ENCODE results near the gene BLCAP. TPM values are rescaled to one million over a fixed set of nuclear protein-coding genes. Genes with fewer than 3 reads are reported as not detected.

Gene BLCAP
- total RNA-seq, 8 experiments from 2014 or later, result 43.1 to 144 (median 89.7) TPM

GRCh38 chr20:37526238-37526838 is 1.3 kb downstream of the BLCAP start:
- 0 to 9% (median 0%) methylated on average over 2 to 6 of the region's 10 CpGs; no CpG with 5 or more reads in 3 of the 10 experiments for WGBS, 10 experiments
- Histone ChIP-seq H3K4me3 (peak overlapping the region; percentile 52 to 93 (median 79)), H3K4me1 (replicated peaks in 1 of 2) (peaks cover 20 to 35% of the 10 kb centered on the region in 2 donors), H3K27ac (peak overlapping the region in 1 of 2 donors; percentile 99)
- ATAC-seq (replicated peaks in 6 of 8), result peak in 4 of 8 experiments; percentile 4 to 30 (median 6)
- in situ Hi-C loops (cut with MboI; ENCODE audit: low pct_unique_long_range_greater_than_20kb in 2 of 9, low sequenced_read_pairs in 9 of 9, unreplicated experiment in 9 of 9), result loop anchor here in 5 of 9 experiments (10.0 to 25.0 kb wide), 5 partner anchors 132 to 332 kb away; partner anchors contain the start of gene GHRH (in 3 of the 5)

DNA sequence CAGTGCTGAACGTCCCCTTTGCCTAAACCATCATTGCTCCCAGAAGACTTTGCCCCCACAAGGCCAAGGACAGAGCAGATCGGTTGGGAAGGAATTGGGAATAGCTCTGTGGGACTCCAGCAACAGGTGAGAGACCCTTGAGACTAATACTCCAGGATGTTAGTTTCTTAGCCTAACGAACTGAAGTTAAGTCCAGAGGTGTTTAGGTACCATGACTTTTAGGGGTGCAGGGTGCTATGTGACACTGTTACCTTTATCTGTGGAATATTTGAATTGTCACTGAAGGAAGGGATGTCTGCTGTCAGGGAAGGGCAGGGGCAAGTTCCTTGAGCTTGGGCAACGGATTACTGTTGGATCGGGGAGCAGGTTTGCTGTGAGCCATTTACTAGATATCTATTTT is 1.9 kb downstream of the BLCAP start:
- Histone ChIP-seq H3K4me1 (replicated peaks in 1 of 2) (peaks cover 21 to 35% of the 10 kb centered on the region in 2 donors), H3K4me3 (peak overlapping the region; percentile 52 to 93 (median 79)), H3K27ac (no peak overlapping the region)
- WGBS, 10 experiments, result 14 to 80% (median 40%) methylated on average over 1 to 5 of the region's 5 CpGs; no CpG with 5 or more reads in 2 of the 10 experiments
- in situ Hi-C loops (cut with MboI; ENCODE audit: low pct_unique_long_range_greater_than_20kb in 2 of 9, low sequenced_read_pairs in 9 of 9, unreplicated experiment in 9 of 9), result loop anchor here in 5 of 9 experiments (10.0 to 25.0 kb wide), 5 partner anchors 131 to 331 kb away; partner anchors contain the start of gene GHRH (in 3 of the 5)
- no peak for ATAC-seq (replicated peaks in 6 of 8)

- 0 to 72% (median 20%) methylated on average over 1 to 4 of the region's 6 CpGs; no CpG with 5 or more reads in 5 of the 10 experiments for WGBS, 10 experiments
- Histone ChIP-seq H3K4me3 (no peak overlapping the region), H3K27ac (no peak overlapping the region), H3K4me1 (replicated peaks in 1 of 2) (peaks cover 26 to 42% of the 10 kb centered on the region in 2 donors)
- in situ Hi-C loops (cut with MboI; ENCODE audit: low pct_unique_long_range_greater_than_20kb in 2 of 9, low sequenced_read_pairs in 9 of 9, unreplicated experiment in 9 of 9), result loop anchor here in 5 of 9 experiments (10.0 to 25.0 kb wide), 5 partner anchors 130 to 330 kb away; partner anchors contain the start of gene GHRH (in 3 of the 5)
- ATAC-seq (replicated peaks in 6 of 8), result peak in 1 of 8 experiments; percentile 2
Observed at GRCh38 chr20:37524859-37525708, 2.6 kb downstream of the BLCAP start.

DNA sequence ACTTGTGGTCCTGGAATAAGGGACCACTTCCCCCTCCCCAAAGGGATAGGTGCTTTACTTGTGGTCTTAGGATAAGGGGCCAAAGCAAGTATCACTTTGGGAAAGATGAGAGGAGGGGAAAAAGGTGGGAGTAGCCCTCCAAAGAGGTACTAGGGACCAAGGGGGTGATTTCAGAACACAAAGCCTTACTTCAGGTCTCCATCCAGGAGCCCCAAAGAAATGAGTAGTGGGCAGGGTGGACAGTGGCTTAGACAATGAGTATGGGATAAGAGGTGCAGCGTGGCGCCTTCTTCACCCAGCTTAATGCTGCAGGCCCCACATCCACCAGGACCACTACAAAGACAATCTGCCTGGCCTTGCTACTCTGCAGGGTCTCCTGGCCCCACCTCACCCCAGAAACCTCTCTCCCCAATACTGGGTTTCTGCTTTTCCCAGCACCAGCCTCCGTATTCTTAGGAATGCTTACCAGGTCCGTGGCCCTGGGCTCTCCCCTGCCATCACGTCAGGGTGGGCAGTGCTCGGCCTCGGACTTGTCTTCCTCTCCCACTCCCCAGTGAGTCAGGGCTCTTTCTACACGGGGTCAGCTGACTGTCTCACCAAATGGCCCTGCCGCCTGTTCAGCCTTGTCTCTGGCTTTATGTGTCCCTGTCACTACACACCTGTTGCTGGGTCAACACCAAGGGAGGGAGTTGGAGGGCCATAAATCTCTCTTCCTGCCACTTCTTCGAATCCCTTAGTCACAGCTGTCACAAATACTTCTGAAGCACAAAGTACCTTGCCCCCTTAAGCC is 3.6 kb downstream of the BLCAP start:
- H3K4me1 ChIP-seq (replicated peaks in 1 of 2), result peaks cover 34 to 50% of the 10 kb centered on the region in 2 donors
- H3K4me3 ChIP-seq, result no peak overlapping the region
- H3K27ac ChIP-seq, result no peak overlapping the region
- in situ Hi-C loops (cut with MboI; ENCODE audit: low pct_unique_long_range_greater_than_20kb in 2 of 9, low sequenced_read_pairs in 9 of 9, unreplicated experiment in 9 of 9), result loop anchor here in 2 of 9 experiments (10.0 kb wide), 2 partner anchors 129 to 329 kb away; no protein-coding TSS in a partner anchor
- 57 to 80% (median 67%) methylated on average over 1 to 6 of the region's 10 CpGs; no CpG with 5 or more reads in 6 of the 10 experiments for WGBS, 10 experiments
- peak in 3 of 8 experiments; percentile 23 to 27 (median 23) for ATAC-seq (replicated peaks in 6 of 8)

DNA sequence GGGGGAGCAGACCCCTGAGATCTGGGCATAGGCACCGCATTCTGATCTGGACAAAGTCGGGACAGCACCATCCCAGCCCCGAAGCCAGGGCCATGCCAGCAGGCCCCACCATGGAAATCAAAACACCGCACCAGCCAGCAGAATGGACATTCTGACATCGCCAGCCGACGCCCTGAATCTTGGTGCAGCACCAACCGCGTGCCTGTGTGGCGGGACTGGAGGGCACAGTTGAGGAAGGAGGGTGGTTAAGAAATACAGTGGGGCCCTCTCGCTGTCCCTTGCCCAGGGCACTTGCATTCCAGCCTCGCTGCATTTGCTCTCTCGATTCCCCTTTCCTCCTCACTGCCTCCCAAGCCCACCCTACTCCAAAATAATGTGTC is 4.7 kb downstream of the BLCAP start:
- Histone ChIP-seq H3K4me3 (peak overlapping the region in 3 of 5 donors; percentile 48 to 82 (median 74)), H3K4me1 (replicated peaks in 1 of 2) (peaks cover 42 to 57% of the 10 kb centered on the region in 2 donors), H3K27ac (no peak overlapping the region)
- peak in 1 of 8 experiments; percentile 1 for ATAC-seq (replicated peaks in 6 of 8)
- in situ Hi-C loops (cut with MboI; ENCODE audit: low pct_unique_long_range_greater_than_20kb in 2 of 9, low sequenced_read_pairs in 9 of 9, unreplicated experiment in 9 of 9), result loop anchor here in 2 of 9 experiments (10.0 kb wide), 2 partner anchors 128 to 328 kb away; no protein-coding TSS in a partner anchor
- 77 to 100% (median 92%) methylated on average over 2 to 4 of the region's 13 CpGs; no CpG with 5 or more reads in 3 of the 10 experiments for whole genome bisulfite sequencing, 10 experiments

GRCh38 chr20:37522260-37523011 is 5.2 kb downstream of the BLCAP start:
- 4 to 100% (median 73%) methylated on average over 1 to 10 of the region's 36 CpGs; no CpG with 5 or more reads in 1 of the 10 experiments for WGBS, 10 experiments

DNA sequence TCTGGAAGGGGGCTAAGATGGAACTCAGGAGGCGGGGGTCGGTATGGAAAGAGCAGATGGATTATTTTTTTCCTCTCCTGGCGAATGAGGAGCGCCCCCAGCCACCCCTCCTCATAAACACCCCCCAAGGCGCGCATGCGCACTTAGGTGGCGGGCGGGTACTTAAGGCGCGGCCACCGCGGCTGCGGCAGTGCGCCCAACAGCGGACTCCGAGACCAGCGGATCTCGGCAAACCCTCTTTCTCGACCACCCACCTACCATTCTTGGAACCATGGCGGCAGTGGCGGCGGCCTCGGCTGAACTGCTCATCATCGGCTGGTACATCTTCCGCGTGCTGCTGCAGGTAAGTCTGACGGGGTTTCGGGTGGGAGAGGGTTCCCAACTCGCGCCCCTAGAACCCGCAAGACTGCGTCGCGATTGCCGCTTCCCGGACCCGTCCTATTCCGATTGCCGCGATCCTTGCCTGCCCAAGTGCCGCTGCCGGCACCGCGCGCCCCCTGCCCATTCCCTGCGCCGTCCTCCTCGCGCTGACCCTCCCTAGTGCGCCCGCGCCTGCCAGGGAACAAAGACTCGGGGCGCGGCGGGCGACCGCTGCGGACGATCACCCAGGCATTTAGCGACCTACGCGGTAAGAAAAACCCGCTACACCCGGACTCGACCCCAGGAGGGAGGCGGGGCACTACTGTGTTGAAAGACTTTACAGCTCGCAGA is 6.5 kb downstream of the BLCAP start, which contains the start of gene NNAT:
Gene NNAT, plus strand, starts transcription at position 190 of the 711 bp plus-strand sequence. Its CDS starts 82 bp downstream, at position 272.
- WGBS, 10 experiments, result 0 to 97% (median 76%) methylated on average over 4 to 32 of the region's 69 CpGs; no CpG with 5 or more reads in 2 of the 10 experiments

More at GRCh38 chr20:37522260-37523011, 5.2 kb downstream of the BLCAP start:
- in situ Hi-C loops (cut with MboI; ENCODE audit: low pct_unique_long_range_greater_than_20kb in 2 of 9, low sequenced_read_pairs in 9 of 9, unreplicated experiment in 9 of 9), result loop anchor here in 2 of 9 experiments (10.0 kb wide), 2 partner anchors 128 to 328 kb away; no protein-coding TSS in a partner anchor
- Histone ChIP-seq H3K4me1 (replicated peaks in 1 of 2) (peaks cover 42 to 62% of the 10 kb centered on the region in 2 donors), H3K27ac (no peak overlapping the region), H3K4me3 (peak overlapping the region in 4 of 5 donors; percentile 48 to 82 (median 62))
- ATAC-seq (replicated peaks in 6 of 8), result peak in 5 of 8 experiments; percentile 6 to 46 (median 40)

GRCh38 chr20:37520419-37520955 is 7.2 kb downstream of the BLCAP start:
- Histone ChIP-seq H3K4me3 (peak overlapping the region in 3 of 5 donors; percentile 48 to 82 (median 74)), H3K27ac (peak overlapping the region; percentile 8 to 9), H3K4me1 (replicated peaks in 1 of 2) (peaks cover 34 to 60% of the 10 kb centered on the region in 2 donors)
- 0 to 100% (median 91%) methylated on average over 1 to 20 of the region's 24 CpGs; no CpG with 5 or more reads in 3 of the 10 experiments for WGBS, 10 experiments
- no peak for ATAC-seq (replicated peaks in 6 of 8)
- in situ Hi-C loops (cut with MboI; ENCODE audit: low pct_unique_long_range_greater_than_20kb in 2 of 9, low sequenced_read_pairs in 9 of 9, unreplicated experiment in 9 of 9), result loop anchor here in 2 of 9 experiments (10.0 kb wide), 2 partner anchors 126 to 326 kb away; no protein-coding TSS in a partner anchor

More for the DNA sequence above, 6.5 kb downstream of the BLCAP start, which contains the start of gene NNAT:
- Histone ChIP-seq H3K4me3 (peak within 1 kb of the TSS in 4 of 5 donors; percentile 48 to 82 (median 62)), H3K4me1 (replicated peaks in 1 of 2) (peaks cover 39 to 66% of the 10 kb centered on the region in 2 donors), H3K27ac (peak within 1 kb of the TSS; percentile 71 to 76)
- ATAC-seq (replicated peaks in 6 of 8), result peak in 4 of 8 experiments; percentile 53 to 60 (median 58)
- in situ Hi-C loops (cut with MboI; ENCODE audit: low pct_unique_long_range_greater_than_20kb in 2 of 9, low sequenced_read_pairs in 9 of 9, unreplicated experiment in 9 of 9), result loop anchor here in 2 of 9 experiments (10.0 kb wide), 2 partner anchors 126 to 326 kb away; no protein-coding TSS in a partner anchor

GRCh38 chr20:37519508-37520418 is 7.9 kb downstream of the BLCAP start:
- Histone ChIP-seq H3K4me1 (replicated peaks in 1 of 2) (peaks cover 33 to 55% of the 10 kb centered on the region in 2 donors), H3K4me3 (peak overlapping the region in 3 of 5 donors; percentile 48 to 82 (median 74)), H3K27ac (no peak overlapping the region)
- peak in 6 of 8 experiments; percentile 19 to 82 (median 28) for ATAC-seq (replicated peaks in 6 of 8)
- 33 to 95% (median 86%) methylated on average over 1 to 31 of the region's 39 CpGs for WGBS, 10 experiments
- in situ Hi-C loops (cut with MboI; ENCODE audit: low pct_unique_long_range_greater_than_20kb in 2 of 9, low sequenced_read_pairs in 9 of 9, unreplicated experiment in 9 of 9), result loop anchor here in 2 of 9 experiments (10.0 kb wide), 2 partner anchors 125 to 325 kb away; no protein-coding TSS in a partner anchor

All from motor neuron (in vitro differentiated cells).